LNCaP clone FGC (cell line): Measurements from ENCODE around the gene MGAT4D.
"Not testable (repeated sequence)": the region's sequence is repeated elsewhere in the genome, so short reads cannot be mapped to it uniquely, and the experiment has no call there.

Experiments
- DNase-seq: peaks from one replicate; pipeline ENCODE4 v3.0.0-alpha.2; 2011; ENCODE audit warnings: low read depth
- H3K4me3 ChIP-seq: 2 replicates; pipeline ENCODE4 v1.5.1; 2011; ENCODE audit warnings: mild to moderate bottlenecking, low read depth, low read length, control low read depth
- CTCF ChIP-seq: IDR thresholded peaks from 2 replicates; pipeline ENCODE4 v1.5.1; 2012; ENCODE audit warnings: mild to moderate bottlenecking; ENCODE audit not compliant: control insufficient read depth, insufficient read depth; ENCODE audit errors: extremely low read depth

The MGAT4D gene

DNA sequence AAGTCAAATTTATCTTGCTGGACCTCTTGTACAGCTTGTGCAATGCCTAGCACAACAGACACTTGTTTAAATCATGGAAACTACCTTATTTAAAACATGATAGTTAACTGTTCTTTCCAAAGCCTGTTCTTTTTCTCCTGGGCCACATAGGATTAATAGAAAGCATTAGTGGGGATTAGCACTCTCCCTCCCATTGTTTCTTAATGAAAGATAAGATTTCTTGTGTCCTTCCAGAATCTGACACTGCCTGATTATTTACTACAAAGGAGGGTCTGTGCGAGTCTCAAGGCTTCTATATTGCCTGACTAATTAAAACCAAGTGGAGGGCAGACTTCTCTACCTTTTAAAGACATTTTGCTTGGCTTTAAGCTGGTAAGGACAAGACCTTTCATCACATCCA, 17.3 kb upstream of the MGAT4D start:
- no peak for DNase-seq
- no peak overlapping the region for H3K4me3 ChIP-seq
- TF ChIP-seq CTCF = no peak

- not testable (repeated sequence) for DNase-seq, H3K4me3 ChIP-seq
Measured at GRCh38 chr4:140513765-140514164, 15.7 kb upstream of the MGAT4D start.

- TF ChIP-seq CTCF = no peak
- no peak overlapping the region for H3K4me3 ChIP-seq
- no peak for DNase-seq
Measured at GRCh38 chr4:140504261-140504660, 6.2 kb upstream of the MGAT4D start.

- no peak for DNase-seq
- no peak overlapping the region for H3K4me3 ChIP-seq
- TF ChIP-seq CTCF = no peak
Measured at GRCh38 chr4:140499391-140499790, 1.3 kb upstream of the MGAT4D start.

GRCh38 chr4:140497405-140497746, 717 bp downstream of the MGAT4D start:
- TF ChIP-seq CTCF = no peak
- H3K4me3 ChIP-seq = no peak overlapping the region
- no peak for DNase-seq

DNA sequence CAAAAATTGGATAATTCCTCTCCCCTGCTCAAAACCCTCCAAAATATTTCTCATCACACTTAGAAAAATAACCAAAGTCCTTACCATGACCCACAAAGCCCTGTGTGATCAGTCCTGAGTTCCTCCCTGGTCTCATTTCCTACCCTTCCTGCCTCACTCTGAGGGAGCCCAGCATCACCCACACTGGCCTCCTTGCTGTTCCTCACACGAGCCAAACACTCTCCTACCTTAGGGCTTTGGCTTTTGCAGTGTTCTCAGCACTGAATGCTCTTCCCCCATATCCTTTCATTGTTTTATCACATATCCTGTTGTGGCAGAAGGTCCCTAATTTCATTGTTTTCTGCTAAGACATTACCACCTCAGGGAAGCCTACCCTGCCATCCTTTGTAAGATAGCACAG, 12.2 kb downstream of the MGAT4D start:
- DNase-seq = no peak
- no peak for TF ChIP-seq CTCF

DNA sequence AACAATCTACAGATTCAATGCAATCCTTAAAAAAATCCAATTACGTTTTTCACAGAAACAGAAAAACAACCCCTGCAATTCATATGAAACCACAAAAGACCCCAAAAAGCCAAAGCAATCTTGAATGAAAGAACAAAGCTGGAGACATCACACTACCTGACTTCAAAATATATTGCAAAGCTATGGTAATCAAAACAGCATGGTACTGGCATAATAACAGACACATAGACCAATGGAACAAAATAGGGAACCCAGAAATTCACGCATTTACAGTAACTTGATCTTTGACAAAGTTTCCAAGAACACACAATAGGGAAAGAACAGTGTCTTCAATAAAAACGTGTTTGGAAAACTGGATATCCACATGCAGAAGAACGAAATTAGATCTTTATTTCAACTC, 14.6 kb downstream of the MGAT4D start:
- TF ChIP-seq CTCF = no peak
- no peak for DNase-seq
- no peak overlapping the region for H3K4me3 ChIP-seq

More for the DNA sequence above, 12.2 kb downstream of the MGAT4D start:
- H3K4me3 ChIP-seq = no peak overlapping the region

- TF ChIP-seq CTCF = no peak
- no peak overlapping the region for H3K4me3 ChIP-seq
- DNase-seq = no peak
Measured at GRCh38 chr4:140472156-140472555, 25.9 kb downstream of the MGAT4D start.
